Cardiac muscle cell (in vitro differentiated cells and primary cell): ENCODE results near the gene ZNF446. TPM values are rescaled to one million over a fixed set of nuclear protein-coding genes. Genes with fewer than 3 reads are reported as not detected.

Source experiments
- DNase-seq, 2 donors: peaks; one replicate each; pipeline versions ENCODE4 v3.0.0 to v3.0.0-alpha.2; 2010 to 2017; ENCODE audit warnings: low read depth in 1 of 2, low spot score in 1 of 2
- H3K27ac ChIP-seq: fragments of 200-600 bp; sonication (generic); 2 replicates; pipeline ENCODE4 v1.5.1; 2016
- H3K27me3 ChIP-seq: fragments of 200-600 bp; sonication (generic); 2 replicates; pipeline ENCODE4 v1.6.0; 2016; ENCODE audit warnings: control low read depth
- H3K36me3 ChIP-seq: fragments of 200-600 bp; sonication (generic); 2 replicates; pipeline ENCODE4 v1.5.1; 2016; ENCODE audit warnings: control low read depth
- H3K4me1 ChIP-seq: fragments of 200-600 bp; sonication (generic); 2 replicates; pipeline ENCODE4 v1.8.1; 2017; ENCODE audit warnings: low read depth, mild to moderate bottlenecking, mixed run types
- H3K4me3 ChIP-seq: fragments of 200-600 bp; sonication (generic); 2 replicates; pipeline ENCODE4 v1.5.1; 2016; ENCODE audit warnings: mild to moderate bottlenecking
- H3K9me3 ChIP-seq: fragments of 200-600 bp; sonication (generic); 2 replicates; pipeline ENCODE4 v1.5.1; 2017; ENCODE audit warnings: low read depth, mild to moderate bottlenecking, control low read depth
- CTCF ChIP-seq: IDR thresholded peaks from 2 replicates; pipeline ENCODE4 v1.5.1; 2012; ENCODE audit warnings: low read depth, mild to moderate bottlenecking, low read length
- polyA plus RNA-seq: library from polyadenylated mRNA; unstranded; fragments of >200 nt; fragmentation: Nextera tagmentation; extraction: Ambion mirVana; gene quantifications from 2 replicates; pipeline ENCODE4 v1.2.1, GENCODE V29; 2016
- total RNA-seq: library from RNA; depleted of rRNA; stranded (reverse); fragments of >200 nt; gene quantifications from 2 replicates; pipeline ENCODE4 v1.2.3, GENCODE V29; 2016

ZNF446 gene
- total and polyA plus RNA-seq, 2 experiments from 2014 or later, result 16.3 to 41.1 TPM

- Histone ChIP-seq H3K4me3 (no peak overlapping the region), H3K27me3 (no peaks in the 10 kb centered on the region), H3K27ac (no peak overlapping the region), H3K36me3 (peaks cover 13% of the 10 kb centered on the region), H3K4me1 (peaks cover 15% of the 10 kb centered on the region), H3K9me3 (no peaks in the 10 kb centered on the region)
- no peak for DNase-seq
- no peak for TF ChIP-seq CTCF
Measured at GRCh38 chr19:58516246-58516836, 40.2 kb downstream of the ZNF446 start.

GRCh38 chr19:58516964-58517833 lies 41.0 kb downstream of the ZNF446 start:
- DNase-seq, result no peak
- no peaks in the 10 kb centered on the region for H3K27me3 ChIP-seq
- no peak for TF ChIP-seq CTCF
- peaks cover 15% of the 10 kb centered on the region for H3K4me1 ChIP-seq
- no peaks in the 10 kb centered on the region for H3K9me3 ChIP-seq
- H3K36me3 ChIP-seq, result peaks cover 13% of the 10 kb centered on the region
- H3K27ac ChIP-seq, result peak overlapping the region; percentile 92
- H3K4me3 ChIP-seq, result no peak overlapping the region

- peaks cover 13% of the 10 kb centered on the region for H3K36me3 ChIP-seq
- H3K27me3 ChIP-seq, result no peaks in the 10 kb centered on the region
- H3K4me1 ChIP-seq, result peaks cover 15% of the 10 kb centered on the region
- TF ChIP-seq CTCF, result no peak
- peak overlapping the region; percentile 92 for H3K27ac ChIP-seq
- H3K9me3 ChIP-seq, result no peaks in the 10 kb centered on the region
- no peak for DNase-seq
- H3K4me3 ChIP-seq, result peak overlapping the region; percentile 76
Measured at GRCh38 chr19:58518256-58519086, 42.3 kb downstream of the ZNF446 start.

- Histone ChIP-seq H3K36me3 (peaks cover 13% of the 10 kb centered on the region), H3K27ac (peak overlapping the region; percentile 92), H3K4me1 (peaks cover 15% of the 10 kb centered on the region), H3K27me3 (no peaks in the 10 kb centered on the region), H3K9me3 (no peaks in the 10 kb centered on the region), H3K4me3 (peak overlapping the region; percentile 76)
- TF ChIP-seq CTCF, result peak; percentile 78
- DNase-seq, result peak; percentile 82 to 87
Measured at GRCh38 chr19:58519087-58519354, 42.9 kb downstream of the ZNF446 start.

- no peaks in the 10 kb centered on the region for H3K9me3 ChIP-seq
- peaks cover 15% of the 10 kb centered on the region for H3K4me1 ChIP-seq
- peak within 1 kb of the TSS; percentile 76 for H3K4me3 ChIP-seq
- H3K27me3 ChIP-seq, result no peaks in the 10 kb centered on the region
- peak within 1 kb of the TSS; percentile 92 for H3K27ac ChIP-seq
- TF ChIP-seq CTCF, result peak; percentile 66
- peaks cover 13% of the 10 kb centered on the region for H3K36me3 ChIP-seq
- peak; percentile 96 to 98 for DNase-seq
Measured at GRCh38 chr19:58519355-58520256, 43.5 kb downstream of the ZNF446 start, which contains the start of gene ZBTB45. TSS of gene ZBTB45 (minus strand) at chr19:58519810. CDS start at chr19:58517673, 2,137 bp downstream.
